Measurements from ENCODE around the gene RXRG.

RXRG gene

DNA sequence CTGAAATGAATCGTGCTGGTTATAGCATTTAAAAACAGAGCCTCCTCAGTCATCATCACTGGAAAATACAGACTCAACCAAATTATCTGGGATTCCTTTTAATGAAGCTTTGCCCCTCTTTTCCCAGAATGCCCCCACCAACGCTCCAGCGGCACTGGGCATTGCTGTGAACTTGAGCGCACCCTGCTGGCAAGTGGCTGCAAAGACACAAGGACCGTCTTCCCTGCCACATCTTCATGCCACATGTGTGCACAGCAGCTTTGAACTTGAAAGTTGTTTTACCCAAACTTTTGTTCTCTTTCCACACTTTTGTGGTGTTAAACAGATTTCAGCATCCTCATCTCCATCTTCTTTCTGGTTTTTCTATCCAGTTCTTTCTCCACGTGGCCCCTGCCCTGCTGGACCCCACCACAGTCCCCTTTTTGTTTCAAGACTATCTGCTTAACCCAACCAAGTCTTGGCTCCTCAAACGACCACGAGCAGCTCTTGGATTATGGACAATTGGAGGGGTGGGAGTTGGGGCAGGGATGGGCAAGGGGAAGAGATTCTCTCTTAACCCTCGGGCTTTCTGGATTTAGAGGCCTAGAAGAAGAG, 75.6 kb downstream of the RXRG start:
- peak; percentile 31 to 42 for DNase-seq (ENCODE audit: low read depth in 2 of 2)

DNA sequence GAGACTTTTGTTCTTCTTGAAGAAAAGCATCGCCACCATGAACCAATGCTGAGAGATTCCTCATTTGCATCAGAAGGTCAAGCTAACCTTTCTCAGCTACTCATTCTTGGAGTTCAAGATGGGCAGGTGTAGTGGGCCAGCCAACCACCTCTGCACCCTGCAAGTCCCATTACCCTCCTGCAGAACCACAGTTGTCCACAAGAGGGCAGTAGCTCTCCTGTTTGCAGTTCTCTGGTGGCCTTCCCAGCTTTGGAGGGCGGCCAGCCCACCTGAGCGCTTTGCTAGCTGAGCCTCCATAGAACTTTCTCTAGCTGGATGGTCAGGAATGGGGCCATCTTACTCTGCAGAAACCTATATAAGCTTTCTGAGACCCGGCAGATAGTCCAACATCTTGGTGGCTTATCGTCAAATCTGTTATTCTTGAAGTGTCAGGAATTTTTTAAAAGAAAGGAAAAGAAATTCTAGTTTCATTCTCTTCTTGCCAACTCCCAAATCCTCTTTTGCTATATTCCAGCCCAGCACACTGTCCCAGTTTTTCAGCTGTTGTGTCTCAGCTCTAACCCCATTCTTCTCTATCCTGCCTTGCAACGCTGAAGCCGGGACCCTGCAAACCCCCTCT, 77.4 kb downstream of the RXRG start:
- DNase-seq (ENCODE audit: low read depth in 2 of 2): peak; percentile 66 to 81

DNA sequence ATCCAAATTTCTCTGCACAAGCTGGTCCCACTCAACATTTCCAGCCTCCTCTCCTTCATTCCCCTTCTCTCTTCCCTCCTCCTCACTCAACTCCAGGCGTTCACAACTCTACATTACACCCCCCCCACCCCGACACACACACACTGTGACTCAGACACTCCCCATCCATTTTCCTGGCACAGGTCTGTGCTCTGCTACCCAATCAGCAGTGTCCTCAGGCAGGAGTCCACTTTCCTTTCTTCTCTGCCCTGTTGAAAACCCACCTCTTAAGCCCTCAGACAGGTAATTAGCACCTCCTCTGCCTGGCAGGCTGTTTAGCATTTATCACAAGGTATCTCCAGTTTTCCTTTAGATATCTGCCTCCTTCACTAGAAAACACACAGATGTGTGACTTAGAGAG, 79.6 kb downstream of the RXRG start:
- DNase-seq (ENCODE audit: low read depth in 2 of 2): no peak

DNA sequence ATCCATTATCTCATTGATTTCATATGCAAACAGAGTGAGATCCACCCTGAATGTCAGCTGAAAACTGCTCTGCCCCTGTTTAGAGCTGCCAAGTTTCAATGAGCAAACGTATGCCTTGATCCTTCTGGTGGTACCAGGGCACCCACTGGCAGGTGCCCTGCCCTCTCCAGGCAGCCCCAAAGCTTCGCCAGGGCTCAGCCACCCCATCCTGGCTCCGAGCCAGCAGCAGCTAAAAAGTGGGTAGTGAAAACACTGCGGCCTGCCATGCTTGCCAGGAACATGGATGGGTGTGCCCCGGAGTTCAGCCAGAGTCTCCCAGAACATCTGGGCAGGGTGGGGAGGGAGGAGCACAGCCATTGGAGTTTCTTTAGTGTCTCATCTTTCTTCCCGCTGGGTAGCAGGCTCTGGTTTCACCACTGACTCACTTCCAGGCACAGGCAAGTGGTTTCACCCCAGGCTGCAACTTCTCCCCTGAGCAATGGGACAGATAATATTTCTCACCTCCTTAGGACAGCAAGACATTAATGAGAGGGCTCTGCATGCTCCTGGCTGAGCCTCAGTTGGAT, 80.3 kb downstream of the RXRG start:
- no peak for DNase-seq (ENCODE audit: low read depth in 2 of 2)

DNA sequence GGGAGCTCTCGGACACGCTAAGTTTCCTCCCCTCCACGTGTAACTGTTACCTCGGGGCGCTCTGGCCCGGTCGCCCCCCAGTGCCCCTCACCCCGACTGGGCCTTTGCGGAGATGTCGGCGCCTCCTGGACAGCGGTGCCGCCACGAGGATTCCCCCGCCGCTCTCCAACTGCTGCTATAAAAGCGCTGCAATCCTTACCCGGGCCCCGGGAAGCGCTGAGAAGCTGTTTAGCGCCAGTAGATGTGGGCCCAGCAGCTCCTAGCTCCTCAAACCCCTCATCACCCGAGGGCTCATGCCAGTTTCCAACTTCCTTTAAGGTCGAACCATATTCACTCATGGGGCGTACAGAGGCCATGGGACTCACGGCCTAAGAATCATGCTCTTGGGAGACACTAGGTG, 88.0 kb downstream of the RXRG start:
- no peak for DNase-seq (ENCODE audit: low read depth in 2 of 2)

DNA sequence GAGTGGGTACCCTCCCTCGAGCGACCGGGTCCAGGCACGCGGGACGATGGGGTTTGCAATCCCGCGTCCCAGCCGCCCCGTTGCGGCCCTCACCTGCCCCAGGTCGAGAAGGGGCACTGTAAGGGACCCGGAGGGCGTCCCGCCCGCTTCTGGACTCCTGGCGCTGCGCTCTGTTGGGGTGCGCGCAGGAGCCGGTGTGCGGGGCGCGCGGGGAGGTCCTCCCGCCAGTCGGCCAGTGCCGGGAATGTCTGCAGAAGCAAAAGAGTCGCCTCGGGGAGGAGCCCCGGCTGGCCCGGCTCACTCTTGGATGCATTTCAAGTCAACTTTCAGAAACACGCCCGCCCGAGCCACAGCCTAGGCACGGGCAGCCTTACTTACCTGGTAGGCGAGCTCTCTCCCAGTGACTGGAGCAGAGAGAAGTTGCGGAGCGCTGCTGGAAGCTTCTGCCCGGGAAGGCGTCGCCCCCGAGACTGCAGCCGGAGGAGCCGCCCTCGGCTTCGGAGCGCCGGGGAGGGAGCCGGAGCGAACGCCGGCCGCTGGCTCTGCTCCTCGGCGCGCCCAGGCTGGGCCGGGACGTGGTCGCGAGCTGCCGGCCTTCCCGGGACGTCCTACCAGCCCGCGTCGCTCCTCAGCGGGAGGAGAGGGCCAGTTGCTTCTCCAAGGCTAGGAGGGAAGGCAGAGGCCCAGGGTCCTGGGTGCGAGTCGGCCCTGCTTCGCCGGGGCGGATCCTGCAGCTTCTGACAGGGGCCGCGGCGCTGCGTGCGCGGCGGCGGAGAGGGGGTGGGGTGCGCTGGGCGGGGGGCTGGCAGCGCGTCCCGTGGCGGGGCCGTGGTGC, 88.7 kb downstream of the RXRG start, which contains the start of gene LMX1A:
LMX1A (minus strand) TSS at position 739 of the 835 bp plus-strand sequence. CDS start 1,156 bp downstream, outside the sequence.
- no peak for DNase-seq (ENCODE audit: low read depth in 2 of 2)

DNA sequence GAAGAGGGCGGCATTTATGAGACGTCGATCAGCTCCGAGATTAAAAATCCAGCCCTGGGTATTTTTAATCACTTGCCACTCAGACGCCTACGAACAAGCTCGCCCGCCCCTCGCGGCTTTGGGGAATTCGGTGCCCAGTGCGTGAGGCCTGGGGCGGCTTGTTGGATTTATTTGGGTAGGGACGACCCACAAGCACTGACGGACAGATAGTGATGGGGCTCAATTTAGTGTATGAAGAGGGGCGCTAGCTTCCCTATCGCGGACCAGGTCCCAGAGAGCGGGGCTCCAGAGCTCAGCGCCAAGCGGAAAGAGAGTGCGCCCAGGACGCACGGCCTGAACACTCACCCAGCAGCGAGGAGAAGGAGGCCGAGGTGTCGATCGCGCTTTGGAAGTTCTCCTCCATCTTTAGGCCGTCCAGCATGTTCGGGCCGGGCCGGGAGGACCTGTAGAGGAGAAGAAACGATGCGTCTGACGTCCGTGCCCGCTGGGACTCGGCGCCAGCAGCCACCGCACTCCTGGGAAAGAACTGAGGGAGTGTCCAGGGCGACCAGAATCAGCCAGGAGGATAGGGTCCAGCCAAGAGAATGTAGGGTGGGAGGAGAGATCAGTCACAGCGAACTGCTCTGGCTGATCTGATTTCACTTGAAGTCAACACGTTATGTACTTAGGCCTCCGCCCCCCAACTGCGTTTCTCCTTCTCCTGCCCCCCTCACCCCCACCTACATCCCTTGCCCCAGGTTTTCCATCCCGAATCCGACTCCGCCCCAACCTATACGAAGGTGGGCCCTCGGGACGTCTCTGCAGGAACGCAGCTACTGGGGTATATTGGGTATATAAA, 89.6 kb downstream of the RXRG start:
- DNase-seq (ENCODE audit: low read depth in 2 of 2): no peak

DNA sequence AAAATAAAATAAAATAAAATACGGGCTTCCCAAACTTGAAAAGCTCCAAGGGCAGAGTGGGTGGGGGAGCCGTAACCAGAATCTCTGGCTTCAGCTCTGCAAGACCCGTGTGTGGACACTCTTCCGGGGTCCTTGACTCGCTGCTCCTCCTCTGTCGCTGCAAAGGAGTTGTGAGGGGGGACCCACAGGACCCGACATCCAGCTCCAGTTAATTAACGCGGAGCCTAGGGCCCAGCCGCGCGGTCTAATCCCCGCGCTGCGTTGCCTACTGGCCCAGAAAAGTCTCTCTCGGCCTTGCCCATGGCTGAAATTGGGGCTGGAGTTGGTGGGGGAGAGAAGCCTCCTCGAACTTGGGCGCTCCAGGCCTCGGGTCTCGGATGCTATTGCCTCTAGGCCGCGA, 90.2 kb downstream of the RXRG start:
- DNase-seq (ENCODE audit: low read depth in 2 of 2): no peak

DNA sequence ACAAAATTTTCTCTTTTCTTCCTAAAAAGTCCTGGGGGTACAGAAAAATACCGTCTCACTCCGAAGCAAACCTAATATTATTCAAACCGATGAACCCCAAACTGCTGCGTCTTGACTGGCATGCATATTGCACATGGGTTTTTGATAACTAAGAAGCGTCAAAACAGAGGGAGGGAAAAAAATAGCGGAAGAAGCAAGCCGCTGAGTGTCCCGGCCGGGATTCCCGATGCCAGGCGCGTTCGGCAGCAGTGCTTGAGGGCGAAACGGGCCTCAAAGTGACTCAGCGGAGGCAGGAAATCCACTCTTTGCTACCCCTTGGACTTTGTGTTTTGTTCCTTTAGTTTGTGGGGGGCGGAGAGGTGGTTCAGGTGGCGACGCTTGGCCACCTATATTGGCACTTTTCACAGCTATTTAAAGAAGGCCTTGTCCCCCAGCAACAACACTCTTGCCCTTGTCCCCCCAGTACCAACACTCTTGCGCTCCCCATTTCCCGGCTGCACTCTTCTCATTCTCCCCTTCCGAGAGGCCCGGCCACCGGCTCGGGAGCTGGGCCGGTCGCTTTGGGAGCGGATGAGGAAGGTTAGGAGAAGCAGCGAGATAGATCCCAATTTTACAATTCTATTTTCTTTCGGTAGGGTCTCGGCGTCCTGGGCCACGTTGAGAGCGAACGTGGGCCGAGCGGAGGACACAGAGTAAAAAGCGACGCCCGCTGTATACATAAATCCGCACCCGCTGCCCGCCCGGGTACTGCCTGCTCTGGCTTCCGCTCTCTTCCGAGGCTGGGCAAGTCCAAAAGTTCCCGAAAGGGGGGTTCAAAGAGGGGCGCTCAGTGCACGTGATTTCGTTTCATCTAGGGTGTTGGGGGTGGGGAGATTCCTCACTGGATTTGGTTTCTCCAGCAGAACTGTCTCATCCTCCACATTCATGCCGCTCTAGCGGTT, 90.9 kb downstream of the RXRG start:
- no peak for DNase-seq (ENCODE audit: low read depth in 2 of 2)

DNA sequence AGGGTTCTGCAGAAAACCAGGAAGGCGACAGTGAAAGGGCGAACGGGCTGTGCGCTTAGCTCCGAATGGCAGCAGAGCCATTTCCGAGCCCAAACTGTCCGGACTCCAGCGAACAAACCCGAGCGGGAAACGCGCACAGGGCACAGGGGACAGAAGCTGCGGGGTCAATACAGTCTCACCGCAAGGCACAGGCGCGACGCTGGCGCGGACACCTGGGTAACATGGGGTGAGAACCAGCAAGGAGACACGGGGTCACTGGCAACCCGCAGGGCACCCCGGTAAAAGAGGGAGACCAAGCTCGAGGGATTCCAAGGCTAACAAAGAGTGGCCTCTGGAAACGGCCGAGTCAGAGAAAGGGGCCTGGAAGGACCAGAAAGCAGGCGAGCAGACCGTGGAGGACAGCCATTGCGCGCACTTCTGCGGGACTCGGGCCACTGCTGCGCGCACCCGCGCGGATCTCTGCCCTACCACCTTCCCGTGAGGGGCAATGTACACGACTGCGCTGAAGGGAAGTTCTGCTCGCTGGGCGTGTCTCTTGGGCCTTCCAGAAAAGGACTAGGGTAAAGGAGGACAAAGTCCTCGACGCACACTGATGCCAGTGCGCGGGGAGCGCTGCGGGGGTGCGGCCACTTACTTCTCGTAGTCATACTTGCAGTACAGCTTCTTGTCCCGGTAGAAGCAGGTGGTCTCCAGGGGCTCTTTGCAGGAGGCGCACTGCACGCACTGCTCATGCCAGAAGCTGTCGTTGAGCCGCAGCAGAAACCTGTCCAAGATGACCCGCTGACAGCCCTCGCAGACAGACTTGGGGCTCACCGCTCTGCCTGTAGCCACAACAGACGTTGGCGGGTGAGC, 92.3 kb downstream of the RXRG start:
- DNase-seq (ENCODE audit: low read depth in 2 of 2): no peak

DNA sequence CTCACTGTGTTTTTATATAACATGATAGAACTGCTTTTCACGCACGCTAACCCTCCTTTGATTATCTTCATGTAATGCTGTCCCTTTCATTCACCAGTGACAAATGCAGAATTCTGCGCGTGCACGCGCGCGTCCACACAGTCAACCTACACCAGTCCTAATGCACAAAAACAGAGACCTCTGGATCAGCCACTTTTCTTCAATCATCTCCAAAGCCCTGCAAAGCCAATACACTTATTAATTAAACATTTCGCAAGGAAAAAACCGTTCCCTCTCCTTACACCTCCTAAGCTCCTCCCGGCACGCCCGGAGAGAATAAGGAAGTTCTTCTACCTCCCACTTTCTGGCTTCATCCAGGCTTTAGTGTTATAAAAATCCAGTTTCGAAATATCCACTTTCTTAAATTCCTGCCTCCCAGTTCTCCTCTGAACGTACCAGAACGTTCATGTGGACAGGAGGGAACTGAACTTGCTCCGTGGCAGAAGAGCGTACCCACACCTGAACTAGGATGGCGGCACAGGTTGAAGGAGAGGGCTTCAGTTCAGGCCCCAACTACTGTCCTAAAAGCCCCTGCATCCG, 93.0 kb downstream of the RXRG start:
- no peak for DNase-seq (ENCODE audit: low read depth in 2 of 2)

All from stimulated activated CD4-positive, alpha-beta T cell treated with anti-CD3 and anti-CD28 coated beads, Interleukin-1b, Interleukin-23, amount 100 ng/mL, for 4 hours (primary cell).